ENCODE data around the gene CLRN1. TPM values are rescaled to one million over a fixed set of nuclear protein-coding genes. Genes with fewer than 3 reads are reported as not detected.

Gene CLRN1
- total RNA-seq, 4 donors from 2014 or later = not detected

- Histone ChIP-seq H3K4me3 (replicated peaks in 1 of 3) (no peak within 1 kb of the TSS), H3K4me1 (no peaks in the 10 kb centered on the region), H3K9me3 (no peaks in the 10 kb centered on the region), H3K36me3 (no peaks in the 10 kb centered on the region), H3K27ac (no peak within 1 kb of the TSS), H3K27me3 (no peaks in the 10 kb centered on the region)
- 88% methylated on average over 4 of the region's 4 CpGs for WGBS, 2 donors
- no peak for DNase-seq
- TF ChIP-seq POLR2A (IDR thresholded peaks at IDR 0.05) = no peak
- TF ChIP-seq, protein P1, sequence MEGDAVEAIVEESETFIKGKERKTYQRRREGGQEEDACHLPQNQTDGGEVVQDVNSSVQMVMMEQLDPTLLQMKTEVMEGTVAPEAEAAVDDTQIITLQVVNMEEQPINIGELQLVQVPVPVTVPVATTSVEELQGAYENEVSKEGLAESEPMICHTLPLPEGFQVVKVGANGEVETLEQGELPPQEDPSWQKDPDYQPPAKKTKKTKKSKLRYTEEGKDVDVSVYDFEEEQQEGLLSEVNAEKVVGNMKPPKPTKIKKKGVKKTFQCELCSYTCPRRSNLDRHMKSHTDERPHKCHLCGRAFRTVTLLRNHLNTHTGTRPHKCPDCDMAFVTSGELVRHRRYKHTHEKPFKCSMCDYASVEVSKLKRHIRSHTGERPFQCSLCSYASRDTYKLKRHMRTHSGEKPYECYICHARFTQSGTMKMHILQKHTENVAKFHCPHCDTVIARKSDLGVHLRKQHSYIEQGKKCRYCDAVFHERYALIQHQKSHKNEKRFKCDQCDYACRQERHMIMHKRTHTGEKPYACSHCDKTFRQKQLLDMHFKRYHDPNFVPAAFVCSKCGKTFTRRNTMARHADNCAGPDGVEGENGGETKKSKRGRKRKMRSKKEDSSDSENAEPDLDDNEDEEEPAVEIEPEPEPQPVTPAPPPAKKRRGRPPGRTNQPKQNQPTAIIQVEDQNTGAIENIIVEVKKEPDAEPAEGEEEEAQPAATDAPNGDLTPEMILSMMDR (IDR thresholded peaks at IDR 0.05) = no peak
- intact Hi-C loops (cut with DNase I) = no loop called here
These were observed 67.2 kb downstream of the CLRN1 start, which contains the start of gene MINDY4B for GRCh38 chr3:150905339-150905738. Gene MINDY4B (minus strand): TSS chr3:150905439. CDS start chr3:150905439, 0 bp downstream.

GRCh38 chr3:150902988-150903387 is 69.5 kb downstream of the CLRN1 start:
- intact Hi-C loops (cut with DNase I) = no loop called here
- Histone ChIP-seq H3K27me3 (no peaks in the 10 kb centered on the region), H3K4me1 (no peaks in the 10 kb centered on the region), H3K27ac (no peak overlapping the region), H3K9me3 (no peaks in the 10 kb centered on the region), H3K4me3 (replicated peaks in 1 of 3) (no peak overlapping the region), H3K36me3 (no peaks in the 10 kb centered on the region)
- 87 to 89% methylated on average over 2 of the region's 2 CpGs for WGBS, 2 donors
- no peak for TF ChIP-seq POLR2A (IDR thresholded peaks at IDR 0.05)
- TF ChIP-seq, protein P1 (IDR thresholded peaks at IDR 0.05) = no peak
- no peak for DNase-seq

DNA sequence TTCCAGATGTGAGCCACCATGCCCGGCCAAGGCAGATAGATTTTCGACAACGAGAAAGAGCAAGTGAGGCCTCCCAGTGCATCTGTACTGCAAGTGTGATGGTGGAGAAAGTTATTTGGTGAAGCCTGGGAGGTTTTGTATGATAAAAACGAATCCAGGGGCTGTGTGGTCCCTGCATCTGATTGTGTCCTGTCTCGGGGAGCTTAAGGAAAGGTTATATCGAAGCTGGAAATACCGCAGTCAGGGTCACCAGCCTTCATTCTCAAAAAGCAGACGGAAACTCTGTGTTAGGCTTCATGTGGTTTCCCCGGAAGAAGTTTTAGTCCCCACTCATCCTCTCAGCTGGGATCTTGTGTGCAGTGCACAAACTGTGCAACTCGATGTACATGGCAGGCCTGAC is 70.7 kb downstream of the CLRN1 start:
- H3K9me3 ChIP-seq = no peaks in the 10 kb centered on the region
- H3K4me1 ChIP-seq = no peaks in the 10 kb centered on the region
- intact Hi-C loops (cut with DNase I) = no loop called here
- DNase-seq = no peak
- H3K36me3 ChIP-seq = no peaks in the 10 kb centered on the region
- no peaks in the 10 kb centered on the region for H3K27me3 ChIP-seq
- H3K4me3 ChIP-seq (replicated peaks in 1 of 3) = no peak overlapping the region
- no peak overlapping the region for H3K27ac ChIP-seq
- TF ChIP-seq, protein P1 (IDR thresholded peaks at IDR 0.05) = no peak
- no peak for TF ChIP-seq POLR2A (IDR thresholded peaks at IDR 0.05)
- 89 to 92% methylated on average over 10 of the region's 10 CpGs for whole genome bisulfite sequencing, 2 donors

DNA sequence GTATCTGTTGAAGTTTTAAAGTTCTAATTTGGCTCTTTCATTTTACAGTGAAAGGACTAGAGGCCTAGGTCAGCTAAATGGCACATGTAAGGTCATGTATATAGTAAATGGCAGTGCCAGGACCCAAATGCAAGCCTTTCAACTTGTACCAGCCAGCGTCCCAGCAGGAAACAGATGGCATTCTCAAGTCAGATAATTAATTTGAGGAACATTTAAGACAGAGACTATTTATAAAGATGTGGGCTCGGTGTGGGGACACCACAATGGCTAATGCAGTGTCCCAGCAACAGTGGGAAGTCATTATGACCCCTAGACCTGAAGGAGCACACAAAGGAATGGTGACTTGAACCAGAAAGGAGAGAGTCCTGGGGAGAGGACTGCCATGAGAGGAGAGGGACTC is 73.4 kb downstream of the CLRN1 start:
- Histone ChIP-seq H3K4me3 (replicated peaks in 1 of 3) (no peak overlapping the region), H3K27me3 (no peaks in the 10 kb centered on the region), H3K27ac (no peak overlapping the region), H3K36me3 (no peaks in the 10 kb centered on the region), H3K4me1 (no peaks in the 10 kb centered on the region), H3K9me3 (no peaks in the 10 kb centered on the region)
- DNase-seq = no peak
- TF ChIP-seq, protein P1 (IDR thresholded peaks at IDR 0.05) = no peak
- no peak for TF ChIP-seq POLR2A (IDR thresholded peaks at IDR 0.05)
- WGBS, 2 donors = 74 to 80% methylated on average over 2 of the region's 2 CpGs
- intact Hi-C loops (cut with DNase I) = no loop called here

- Histone ChIP-seq H3K9me3 (no peaks in the 10 kb centered on the region), H3K27ac (no peak overlapping the region), H3K36me3 (no peaks in the 10 kb centered on the region), H3K4me1 (no peaks in the 10 kb centered on the region), H3K27me3 (no peaks in the 10 kb centered on the region), H3K4me3 (replicated peaks in 1 of 3) (no peak overlapping the region)
- intact Hi-C loops (cut with DNase I) = no loop called here
- DNase-seq = no peak
- TF ChIP-seq, protein P1 (IDR thresholded peaks at IDR 0.05) = no peak
- TF ChIP-seq POLR2A (IDR thresholded peaks at IDR 0.05) = no peak
- WGBS, 2 donors = 78 to 90% methylated on average over 3 of the region's 3 CpGs
These were observed 74.3 kb downstream of the CLRN1 start for GRCh38 chr3:150898046-150898754.

Measured in thyroid gland (tissue), 4 donors.